ENCODE data around the gene BICRAL. TPM values are rescaled to one million over a fixed set of nuclear protein-coding genes. Genes with fewer than 3 reads are reported as not detected.

Gene BICRAL
- total and polyA plus RNA-seq, 9 of the 15 experiments (the other 6 are each of a cell fraction or from before 2014, with no cell fraction given): 1.2 to 11.9 (median 5.6) TPM

DNA sequence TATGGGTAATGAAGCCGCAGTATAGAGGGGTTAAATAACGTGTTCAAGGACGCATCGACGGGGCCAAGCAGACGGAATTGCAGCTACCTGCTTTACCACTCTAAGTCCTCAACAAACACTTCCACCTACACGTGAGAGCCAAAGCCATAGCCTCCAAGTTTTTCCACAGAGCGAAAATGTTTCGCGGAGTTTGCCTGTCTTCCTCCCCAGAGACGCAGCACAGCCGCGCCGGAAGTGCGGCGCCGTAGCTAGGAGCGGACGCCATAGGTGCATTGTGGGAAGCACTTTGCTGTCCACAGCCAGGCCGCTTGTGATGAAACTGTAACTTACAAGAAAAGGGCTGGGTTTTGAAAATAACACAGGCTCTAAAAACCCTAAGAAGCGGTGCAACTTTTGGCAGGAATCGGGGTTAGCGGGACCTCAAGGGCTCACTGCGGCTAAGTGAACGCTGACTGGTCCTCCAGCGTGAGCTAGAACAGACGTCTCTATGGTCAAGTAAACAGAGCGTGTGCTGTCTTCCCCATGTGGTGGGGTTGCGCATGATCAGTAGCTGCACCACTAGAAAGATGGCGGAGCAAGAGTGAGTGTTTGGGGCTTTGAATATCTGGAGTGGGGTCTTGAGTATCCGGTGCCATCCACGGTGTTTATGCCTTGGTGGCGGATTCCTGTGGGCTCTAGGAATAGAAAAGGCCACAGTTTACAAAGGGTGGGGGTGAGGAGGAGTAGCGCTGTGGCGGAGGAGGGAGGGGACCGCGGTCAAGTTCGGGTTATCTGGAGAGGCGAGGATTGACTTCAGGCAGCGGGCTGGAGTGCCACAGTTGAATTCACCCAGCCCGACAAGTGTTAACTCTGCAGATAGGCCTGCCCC is 97.8 kb downstream of the BICRAL start, which contains the start of gene RPL7L1 (continued):
- TF ChIP-seq ATF6 (CRISPR knock-in tag; IDR thresholded peaks at IDR 0.05): peak; percentile 58; the same call in 1 of the 2 replicates
- no peak for TF ChIP-seq KLF10 (CRISPR knock-in tag; IDR thresholded peaks at IDR 0.05)
- peak in 1 of 2 experiments; percentile 13; a peak in 3 of 4 replicates for TF ChIP-seq TEAD1 (CRISPR knock-in tag; IDR thresholded peaks at IDR 0.05)
- TF ChIP-seq ZNF184 (CRISPR knock-in tag; IDR thresholded peaks at IDR 0.05): no peak
- TF ChIP-seq FIP1L1 (IDR thresholded peaks at IDR 0.05; ENCODE audit: low read depth, low read length, poor library complexity, severe bottlenecking): no peak
- TF ChIP-seq ARID2 (IDR thresholded peaks at IDR 0.05): peak; percentile 40; the same call in 1 of the 2 replicates
- peak; percentile 34 for TF ChIP-seq MEIS2 (IDR thresholded peaks at IDR 0.05; ENCODE audit: partially characterized antibody)
- no peak for TF ChIP-seq EWSR1 (IDR thresholded peaks at IDR 0.05; ENCODE audit: borderline replicate concordance, low read depth, partially characterized antibody)
- no peak for TF ChIP-seq TCF15 (CRISPR knock-in tag; IDR thresholded peaks at IDR 0.05)
- no peak for TF ChIP-seq BCL6 (CRISPR knock-in tag; IDR thresholded peaks at IDR 0.05)
- TF ChIP-seq SP1 (CRISPR knock-in tag; IDR thresholded peaks at IDR 0.05): peak; percentile 74
- TF ChIP-seq HNRNPUL1 (IDR thresholded peaks at IDR 0.05; ENCODE audit: low read length): no peak
- TF ChIP-seq GTF2F1 (IDR thresholded peaks at IDR 0.05; ENCODE audit: low read depth, low read length): peak; percentile 85
- no peak for TF ChIP-seq GATAD2B (IDR thresholded peaks at IDR 0.05; ENCODE audit: borderline replicate concordance)
- peak; percentile 83 for TF ChIP-seq LEF1 (IDR thresholded peaks at IDR 0.05)
- TF ChIP-seq ADNP (tag; IDR thresholded peaks at IDR 0.05): no peak
- TF ChIP-seq E2F4 (CRISPR knock-in tag; IDR thresholded peaks at IDR 0.05; ENCODE audit: low read depth): 0 out of 2 replicates have a peak, but pooled peaks have one; percentile 50
- peak; percentile 86 for TF ChIP-seq KAT2B (IDR thresholded peaks at IDR 0.05; ENCODE audit: low read depth, low read length)
- peak; percentile 33; the same call in 1 of the 2 replicates for TF ChIP-seq HOMEZ (CRISPR knock-in tag; IDR thresholded peaks at IDR 0.05)
- TF ChIP-seq, protein P1, sequence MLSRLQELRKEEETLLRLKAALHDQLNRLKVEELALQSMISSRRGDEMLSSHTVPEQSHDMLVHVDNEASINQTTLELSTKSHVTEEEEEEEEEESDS (CRISPR knock-in tag; IDR thresholded peaks at IDR 0.05): no peak
- peak; percentile 99 for TF ChIP-seq MNT (conservative IDR thresholded peaks at IDR 0.05)

Data from K562 (cell line).